ENCODE results near the gene RPP21.

RPP21 gene

GRCh38 chr6:30378290-30378937 lies 33.5 kb downstream of the RPP21 start:
- no peak for DNase-seq (ENCODE audit: low read depth in 2 of 2)

- DNase-seq (ENCODE audit: low read depth in 2 of 2) = no peak
Observed at GRCh38 chr6:30380464-30380863, 35.5 kb downstream of the RPP21 start.

- no peak for DNase-seq (ENCODE audit: low read depth in 2 of 2)
Observed at GRCh38 chr6:30386166-30386565, 41.2 kb downstream of the RPP21 start.

- DNase-seq (ENCODE audit: low read depth in 2 of 2) = no peak
Observed at GRCh38 chr6:30391240-30391639, 46.3 kb downstream of the RPP21 start.

- DNase-seq (ENCODE audit: low read depth in 2 of 2) = no peak
Observed at GRCh38 chr6:30394139-30394538, 49.2 kb downstream of the RPP21 start.

Data from stimulated activated CD4-positive, alpha-beta T cell treated with anti-CD3 and anti-CD28 coated beads, Interleukin-4, amount 100 ng/mL, for 48 hours (primary cell).